Measurements from ENCODE around the gene PRSS12.

DNA sequence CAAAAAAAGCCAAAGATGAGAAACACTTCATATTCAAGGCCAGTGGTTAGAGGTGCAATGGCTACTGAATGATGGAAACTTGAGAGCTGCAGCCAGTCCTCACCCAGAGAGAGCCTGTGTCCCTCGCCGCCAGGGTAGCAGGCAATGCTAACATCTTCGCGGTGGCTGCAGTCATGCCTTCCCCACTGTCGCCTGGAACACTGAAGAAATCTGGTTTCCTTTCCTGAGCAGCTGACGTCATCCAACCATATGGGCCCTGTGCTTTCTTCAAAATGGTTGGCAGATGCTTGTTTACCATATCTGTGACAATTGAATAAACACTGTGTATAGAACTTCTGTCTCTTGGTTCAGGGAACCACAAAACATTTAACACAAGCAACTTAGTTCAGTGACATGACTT, 39.7 kb downstream of the PRSS12 start:
- no peak for TF ChIP-seq POLR2A (IDR thresholded peaks at IDR 0.05; ENCODE audit: low read depth)
- TF ChIP-seq, protein P1, sequence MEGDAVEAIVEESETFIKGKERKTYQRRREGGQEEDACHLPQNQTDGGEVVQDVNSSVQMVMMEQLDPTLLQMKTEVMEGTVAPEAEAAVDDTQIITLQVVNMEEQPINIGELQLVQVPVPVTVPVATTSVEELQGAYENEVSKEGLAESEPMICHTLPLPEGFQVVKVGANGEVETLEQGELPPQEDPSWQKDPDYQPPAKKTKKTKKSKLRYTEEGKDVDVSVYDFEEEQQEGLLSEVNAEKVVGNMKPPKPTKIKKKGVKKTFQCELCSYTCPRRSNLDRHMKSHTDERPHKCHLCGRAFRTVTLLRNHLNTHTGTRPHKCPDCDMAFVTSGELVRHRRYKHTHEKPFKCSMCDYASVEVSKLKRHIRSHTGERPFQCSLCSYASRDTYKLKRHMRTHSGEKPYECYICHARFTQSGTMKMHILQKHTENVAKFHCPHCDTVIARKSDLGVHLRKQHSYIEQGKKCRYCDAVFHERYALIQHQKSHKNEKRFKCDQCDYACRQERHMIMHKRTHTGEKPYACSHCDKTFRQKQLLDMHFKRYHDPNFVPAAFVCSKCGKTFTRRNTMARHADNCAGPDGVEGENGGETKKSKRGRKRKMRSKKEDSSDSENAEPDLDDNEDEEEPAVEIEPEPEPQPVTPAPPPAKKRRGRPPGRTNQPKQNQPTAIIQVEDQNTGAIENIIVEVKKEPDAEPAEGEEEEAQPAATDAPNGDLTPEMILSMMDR (IDR thresholded peaks at IDR 0.05): no peak
- TF ChIP-seq POLR2AphosphoS5 (IDR thresholded peaks at IDR 0.05): no peak
- no peak for TF ChIP-seq EP300 (IDR thresholded peaks at IDR 0.05)

Data from esophagus muscularis mucosa (tissue), 4 donors.